Esophagus muscularis mucosa (tissue), 4 donors: ENCODE measurements around the gene RSAD1. TPM values are rescaled to one million over a fixed set of nuclear protein-coding genes. Genes with fewer than 3 reads are reported as not detected.
A peak's percentile ranks its signal among the peaks of the same experiment; 100 is the strongest.

Source experiments
- DNase-seq: peaks from one replicate; pipeline ENCODE4 v3.0.0-alpha.2; 2017; ENCODE audit errors: extremely low spot score
- H3K27ac ChIP-seq, 4 donors: fragments of 200-600 bp; sonication (generic); replicated peaks in 1 of 4; 1 replicate in 3 of 4; 2 replicates in 1 of 4; pipeline ENCODE4 v1.5.1; 2016 to 2019; ENCODE audit warnings: mild to moderate bottlenecking in 1 of 4
- H3K27me3 ChIP-seq, 4 donors: fragments of 200-600 bp; sonication (generic); one replicate each; pipeline versions ENCODE4 v1.5.1 to v1.6.0; 2016 to 2019
- H3K36me3 ChIP-seq, 4 donors: fragments of 200-600 bp; sonication (generic); one replicate each; pipeline ENCODE4 v1.5.1; 2016 to 2019
- H3K4me1 ChIP-seq, 4 donors: fragments of 200-600 bp; sonication (generic); one replicate each; pipeline ENCODE4 v1.5.1; 2016 to 2019
- H3K4me3 ChIP-seq, 4 donors: fragments of 200-600 bp; sonication (generic); 1 replicate in 2 of 4; 2 replicates in 2 of 4; pipeline ENCODE4 v1.5.1; 2016 to 2019; ENCODE audit warnings: mild to moderate bottlenecking in 4 of 4, moderate library complexity in 1 of 4
- H3K9me3 ChIP-seq, 4 donors: fragments of 200-600 bp; sonication (generic); 1 replicate in 3 of 4; 2 replicates in 1 of 4; pipeline ENCODE4 v1.5.1; 2016 to 2019
- CTCF ChIP-seq, 3 experiments: fragments of 200-600 bp in 2 of 3; fragments of 450-650 bp in 1 of 3; sonication (generic) in 2 of 3; IDR thresholded peaks; one replicate each; pipeline ENCODE4 v1.5.1; 2017 to 2019; ENCODE audit warnings: antibody characterized with exemption in 3 of 3, mild to moderate bottlenecking in 2 of 3, moderate library complexity in 1 of 3
- EP300 ChIP-seq: sonication (generic); formaldehyde crosslinking; IDR thresholded peaks from one replicate; pipeline ENCODE4 v1.6.1; 2017; ENCODE audit warnings: antibody characterized with exemption
- POLR2A ChIP-seq: fragments of 450-650 bp; IDR thresholded peaks from one replicate; pipeline ENCODE4 v1.6.1; 2017; ENCODE audit warnings: antibody characterized with exemption, moderate library complexity, mild to moderate bottlenecking, low read depth
- POLR2AphosphoS5 ChIP-seq, 2 donors: sonication (generic); formaldehyde crosslinking; IDR thresholded peaks; one replicate each; pipeline ENCODE4 v1.6.1; 2017; ENCODE audit warnings: antibody characterized with exemption in 2 of 2
- WGBS: methylation state at CpG from one replicate; pipeline ENCODE4 v1.1.5; 2018; 5-methylcytosine and 5-hydroxymethylcytosine counted together
- intact Hi-C: fragments of 100-400 bp; cut with DNase I; formaldehyde crosslinking; loops from one replicate; pipeline ENCODE4 v1.15.1; 2023
- total RNA-seq, 4 donors: library from RNA; depleted of rRNA; stranded (reverse); fragments of >200 nt; gene quantifications; one replicate each; pipeline versions ENCODE4 v1.1.0 to v1.2.1, GENCODE V29; 2016

Gene RSAD1
- total RNA-seq, 4 donors from 2014 or later: 12.9 to 24.6 (median 16.1) TPM

DNA sequence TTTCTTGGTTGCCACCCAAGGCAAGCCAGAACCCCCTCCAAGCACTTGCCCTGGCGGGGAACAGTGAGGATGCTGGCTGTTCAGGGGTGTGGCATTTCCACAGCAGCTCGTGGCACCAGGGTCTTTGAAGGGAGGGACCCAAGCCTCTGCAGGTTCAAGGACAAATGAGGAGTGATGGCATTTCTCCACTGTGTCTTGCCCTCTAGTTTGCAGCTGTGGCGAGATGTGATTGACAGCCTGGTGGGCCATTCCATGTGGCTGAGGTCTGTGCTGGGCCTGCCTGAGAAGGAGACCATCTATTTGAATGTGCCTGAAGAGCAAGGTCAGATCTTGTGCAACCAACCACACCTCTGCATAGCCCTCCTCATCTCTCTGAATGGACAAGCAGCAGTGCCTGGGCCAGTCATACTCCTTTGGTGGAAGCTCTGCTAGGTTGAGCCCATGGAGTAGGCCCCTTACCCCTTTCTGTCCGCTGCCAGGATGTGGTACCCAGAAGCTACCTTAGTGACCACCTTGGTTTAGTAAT is 49.4 kb downstream of the RSAD1 start:
- WGBS: 100% methylated on average over 1 of the region's 4 CpGs
- intact Hi-C loops: no loop called here
- Histone ChIP-seq H3K36me3 (no peaks in the 10 kb centered on the region), H3K27ac (no peak overlapping the region), H3K4me3 (no peak overlapping the region), H3K27me3 (peaks cover 0 to 50% (median 20%) of the 10 kb centered on the region in 4 donors), H3K4me1 (peaks cover 7 to 12% (median 10%) of the 10 kb centered on the region in 4 donors), H3K9me3 (no peaks in the 10 kb centered on the region)
- no peak for DNase-seq
- TF ChIP-seq POLR2AphosphoS5 (IDR thresholded peaks at IDR 0.05): no peak
- no peak for TF ChIP-seq EP300
- TF ChIP-seq CTCF (IDR thresholded peaks at IDR 0.05): no peak
- no peak for TF ChIP-seq POLR2A

DNA sequence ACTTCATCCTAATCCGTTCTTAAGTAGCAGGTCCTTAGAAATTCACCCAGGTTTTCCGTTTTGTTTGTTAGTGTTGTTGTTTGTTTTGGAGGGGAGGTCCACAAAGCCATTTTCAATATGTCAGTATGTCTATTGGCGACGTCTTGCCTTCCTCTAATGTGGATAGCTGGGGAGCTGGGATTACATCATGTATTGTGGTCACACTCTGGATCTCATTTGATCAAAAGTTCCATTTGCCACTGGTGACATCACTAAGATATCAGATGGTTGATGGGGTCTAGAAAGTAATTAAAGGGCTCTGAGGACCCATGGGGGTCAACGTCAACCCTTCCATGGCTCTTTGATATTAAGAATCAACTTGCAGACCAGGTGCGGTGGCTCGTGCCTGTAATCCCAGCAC is 51.2 kb downstream of the RSAD1 start:
- H3K36me3 ChIP-seq: no peaks in the 10 kb centered on the region
- no peak overlapping the region for H3K27ac ChIP-seq
- H3K4me3 ChIP-seq: no peak overlapping the region
- no peaks in the 10 kb centered on the region for H3K9me3 ChIP-seq
- H3K27me3 ChIP-seq: peaks cover 0 to 69% (median 29%) of the 10 kb centered on the region in 4 donors
- 91% methylated on average over 7 of the region's 7 CpGs for WGBS
- TF ChIP-seq POLR2A (no peak), POLR2AphosphoS5 (IDR thresholded peaks at IDR 0.05) (no peak), EP300 (no peak), CTCF (IDR thresholded peaks at IDR 0.05) (no peak)
- H3K4me1 ChIP-seq: peaks cover 18 to 27% (median 21%) of the 10 kb centered on the region in 4 donors
- intact Hi-C loops: no loop called here
- DNase-seq: no peak

GRCh38 chr17:50531428-50532025 is 52.9 kb downstream of the RSAD1 start:
- no peak for DNase-seq

GRCh38 chr17:50532452-50533024 is 53.9 kb downstream of the RSAD1 start, which contains the start of gene EPN3:
EPN3 (plus strand) TSS chr17:50532735; CDS start chr17:50536557, 3,822 bp downstream.
- no peak within 1 kb of the TSS for H3K27ac ChIP-seq
- 2% methylated on average over 9 of the region's 21 CpGs for WGBS
- TF ChIP-seq CTCF (IDR thresholded peaks at IDR 0.05) (no peak), EP300 (no peak), POLR2AphosphoS5 (IDR thresholded peaks at IDR 0.05) (no peak), POLR2A (no peak)
- peaks cover 0 to 71% (median 29%) of the 10 kb centered on the region in 4 donors for H3K27me3 ChIP-seq
- DNase-seq: no peak
- intact Hi-C loops: no loop called here
- no peaks in the 10 kb centered on the region for H3K9me3 ChIP-seq
- H3K4me1 ChIP-seq: peaks cover 18 to 27% (median 21%) of the 10 kb centered on the region in 4 donors
- peaks cover 0 to 4% (median 0%) of the 10 kb centered on the region in 4 donors for H3K36me3 ChIP-seq
- peak within 1 kb of the TSS in 2 of 4 donors; percentile 9 to 22 for H3K4me3 ChIP-seq

More at GRCh38 chr17:50531428-50532025, 52.9 kb downstream of the RSAD1 start:
- Histone ChIP-seq H3K4me1 (peaks cover 18 to 27% (median 21%) of the 10 kb centered on the region in 4 donors), H3K36me3 (peaks cover 0 to 2% (median 0%) of the 10 kb centered on the region in 4 donors), H3K9me3 (no peaks in the 10 kb centered on the region), H3K27ac (no peak overlapping the region), H3K4me3 (no peak overlapping the region), H3K27me3 (peaks cover 0 to 71% (median 29%) of the 10 kb centered on the region in 4 donors)
- intact Hi-C loops: no loop called here
- 54% methylated on average over 6 of the region's 6 CpGs for WGBS
- no peak for TF ChIP-seq POLR2AphosphoS5 (IDR thresholded peaks at IDR 0.05)
- TF ChIP-seq EP300: no peak
- no peak for TF ChIP-seq CTCF (IDR thresholded peaks at IDR 0.05)
- no peak for TF ChIP-seq POLR2A
